ENCODE results near the gene PFKFB2. TPM values are rescaled to one million over a fixed set of nuclear protein-coding genes. Genes with fewer than 3 reads are reported as not detected.
A peak's percentile ranks its signal among the peaks of the same experiment; 100 is the strongest.

Gene PFKFB2
- total and polyA plus RNA-seq, 4 donors = 1.5 to 5.9 (median 3.0) TPM

GRCh38 chr1:207028884-207029650, 24.0 kb upstream of the PFKFB2 start:
- 62% methylated on average over 2 of the region's 2 CpGs for WGBS
- DNase-seq (ENCODE audit: low spot score) = no peak
- peak; percentile 29 to 62 for TF ChIP-seq HNF4A (conservative IDR thresholded peaks at IDR 0.05)
- TF ChIP-seq JUND (IDR thresholded peaks at IDR 0.05) = peak in 1 of 2 donors; percentile 19
- no peak for TF ChIP-seq EGR1 (IDR thresholded peaks at IDR 0.05; ENCODE audit: low read depth in 2 of 2)
- no peak overlapping the region for H3K27ac ChIP-seq (ENCODE audit: low read depth in 1 of 2, low read length in 2 of 2)
- no peaks in the 10 kb centered on the region for H3K36me3 ChIP-seq (ENCODE audit: control insufficient read depth in 4 of 4, insufficient read depth in 3 of 4, low read depth in 1 of 4, low read length in 3 of 4)
- H3K9me3 ChIP-seq (ENCODE audit: control insufficient read depth in 4 of 4, low read length in 3 of 4) = no peaks in the 10 kb centered on the region
- H3K27me3 ChIP-seq (ENCODE audit: control insufficient read depth in 4 of 4, insufficient read depth in 4 of 4, low read length in 3 of 4) = no peaks in the 10 kb centered on the region
- no peak overlapping the region for H3K9ac ChIP-seq (ENCODE audit: low read depth in 1 of 2, low read length in 2 of 2)
- H3K4me3 ChIP-seq (ENCODE audit: low read depth in 1 of 3, low read length in 3 of 3) = no peak overlapping the region
- H3K4me1 ChIP-seq (ENCODE audit: control insufficient read depth in 4 of 4, insufficient read depth in 4 of 4, low read length in 3 of 4) = peaks cover 9 to 29% (median 25%) of the 10 kb centered on the region in 4 donors

GRCh38 chr1:207029701-207030521, 23.2 kb upstream of the PFKFB2 start:
- no peaks in the 10 kb centered on the region for H3K9me3 ChIP-seq (ENCODE audit: control insufficient read depth in 4 of 4, low read length in 3 of 4)
- H3K4me1 ChIP-seq (ENCODE audit: control insufficient read depth in 4 of 4, insufficient read depth in 4 of 4, low read length in 3 of 4) = peaks cover 9 to 29% (median 24%) of the 10 kb centered on the region in 4 donors
- no peak overlapping the region for H3K27ac ChIP-seq (ENCODE audit: low read depth in 1 of 2, low read length in 2 of 2)
- 77% methylated on average over 5 of the region's 5 CpGs for WGBS
- no peak for DNase-seq (ENCODE audit: low spot score)
- H3K36me3 ChIP-seq (ENCODE audit: control insufficient read depth in 4 of 4, insufficient read depth in 3 of 4, low read depth in 1 of 4, low read length in 3 of 4) = no peaks in the 10 kb centered on the region
- no peak for TF ChIP-seq ATF3 (IDR thresholded peaks at IDR 0.05)
- TF ChIP-seq JUND (IDR thresholded peaks at IDR 0.05) = no peak
- no peak for TF ChIP-seq RXRA (IDR thresholded peaks at IDR 0.05)
- no peak overlapping the region for H3K9ac ChIP-seq (ENCODE audit: low read depth in 1 of 2, low read length in 2 of 2)
- H3K27me3 ChIP-seq (ENCODE audit: control insufficient read depth in 4 of 4, insufficient read depth in 4 of 4, low read length in 3 of 4) = no peaks in the 10 kb centered on the region
- no peak overlapping the region for H3K4me3 ChIP-seq (ENCODE audit: low read depth in 1 of 3, low read length in 3 of 3)

- WGBS = 47% methylated on average over 5 of the region's 5 CpGs
- no peaks in the 10 kb centered on the region for H3K9me3 ChIP-seq (ENCODE audit: control insufficient read depth in 4 of 4, low read length in 3 of 4)
- no peaks in the 10 kb centered on the region for H3K36me3 ChIP-seq (ENCODE audit: control insufficient read depth in 4 of 4, insufficient read depth in 3 of 4, low read depth in 1 of 4, low read length in 3 of 4)
- H3K27ac ChIP-seq (ENCODE audit: low read depth in 1 of 2, low read length in 2 of 2) = no peak overlapping the region
- TF ChIP-seq JUND (IDR thresholded peaks at IDR 0.05) = no peak
- no peak for TF ChIP-seq YY1 (IDR thresholded peaks at IDR 0.05)
- no peak for TF ChIP-seq REST (IDR thresholded peaks at IDR 0.05)
- TF ChIP-seq EGR1 (IDR thresholded peaks at IDR 0.05; ENCODE audit: low read depth in 2 of 2) = no peak
- TF ChIP-seq NR2F2 (IDR thresholded peaks at IDR 0.05) = no peak
- TF ChIP-seq TAF1 (conservative IDR thresholded peaks at IDR 0.05) = no peak
- TF ChIP-seq HNF4A (conservative IDR thresholded peaks at IDR 0.05) = no peak
- no peak for TF ChIP-seq MAX (IDR thresholded peaks at IDR 0.05)
- TF ChIP-seq ATF3 (IDR thresholded peaks at IDR 0.05) = no peak
- TF ChIP-seq FOXA2 (IDR thresholded peaks at IDR 0.05) = no peak
- H3K4me1 ChIP-seq (ENCODE audit: control insufficient read depth in 4 of 4, insufficient read depth in 4 of 4, low read length in 3 of 4) = peaks cover 6 to 23% (median 18%) of the 10 kb centered on the region in 4 donors
- DNase-seq (ENCODE audit: low spot score) = no peak
- no peak overlapping the region for H3K9ac ChIP-seq (ENCODE audit: low read depth in 1 of 2, low read length in 2 of 2)
- H3K27me3 ChIP-seq (ENCODE audit: control insufficient read depth in 4 of 4, insufficient read depth in 4 of 4, low read length in 3 of 4) = no peaks in the 10 kb centered on the region
- no peak overlapping the region for H3K4me3 ChIP-seq (ENCODE audit: low read depth in 1 of 3, low read length in 3 of 3)
These were observed 22.5 kb upstream of the PFKFB2 start for GRCh38 chr1:207030522-207031009.
